Adipose tissue (tissue), 3 donors: ENCODE results near the gene OVCH2. TPM values are rescaled to one million over a fixed set of nuclear protein-coding genes. Genes with fewer than 3 reads are reported as not detected.

Experiments
- H3K27ac ChIP-seq: one replicate; pipeline ENCODE4 v1.5.1; 2013; ENCODE audit warnings: low read depth, low read length
- WGBS, 3 donors: extraction: QIAGEN DNeasy Blood & Tissue Kit; methylation state at CpG; one replicate each; pipeline ENCODE4 v1.1.7; 2013; 5-methylcytosine and 5-hydroxymethylcytosine counted together
- polyA plus RNA-seq, 3 donors: library from polyadenylated mRNA; stranded (reverse); fragments of 200-250 nt; gene quantifications; one replicate each; pipeline ENCODE4 v1.2.3, GENCODE V29; 2013
- donor health status: healthy with polysubstance abuse.
- donor health status: Bipolar disorder and iron deficiency.
- donor health status: healthy.

The OVCH2 gene
- polyA plus RNA-seq, 3 donors, result 0.06 TPM; not detected in 2

GRCh38 chr11:7651140-7651551 is 55.1 kb downstream of the OVCH2 start:
- H3K27ac ChIP-seq, result no peak overlapping the region

DNA sequence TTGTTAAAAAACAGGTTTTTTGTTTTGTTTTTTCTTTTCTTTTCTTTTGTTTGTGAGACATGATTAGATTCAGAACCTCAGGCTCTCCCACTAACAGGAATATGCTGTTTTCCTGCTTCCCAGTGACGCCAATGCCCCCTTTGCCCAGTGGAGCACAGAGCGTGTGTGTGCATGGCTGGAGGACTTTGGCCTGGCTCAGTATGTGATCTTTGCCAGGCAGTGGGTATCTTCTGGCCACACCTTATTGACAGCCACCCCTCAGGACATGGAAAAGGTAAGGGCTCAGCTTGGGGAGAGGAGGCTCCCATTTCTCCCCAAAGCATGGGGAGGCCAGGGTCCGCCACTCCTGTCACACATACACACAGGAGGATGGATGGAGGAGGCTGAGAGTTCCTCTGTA is 58.0 kb downstream of the OVCH2 start:
- WGBS, 3 donors, result 88 to 92% (median 92%) methylated on average over 3 of the region's 3 CpGs
- no peak overlapping the region for H3K27ac ChIP-seq

More at GRCh38 chr11:7651140-7651551, 55.1 kb downstream of the OVCH2 start:
- WGBS, 3 donors, result 44 to 53% (median 45%) methylated on average over 5 of the region's 5 CpGs

DNA sequence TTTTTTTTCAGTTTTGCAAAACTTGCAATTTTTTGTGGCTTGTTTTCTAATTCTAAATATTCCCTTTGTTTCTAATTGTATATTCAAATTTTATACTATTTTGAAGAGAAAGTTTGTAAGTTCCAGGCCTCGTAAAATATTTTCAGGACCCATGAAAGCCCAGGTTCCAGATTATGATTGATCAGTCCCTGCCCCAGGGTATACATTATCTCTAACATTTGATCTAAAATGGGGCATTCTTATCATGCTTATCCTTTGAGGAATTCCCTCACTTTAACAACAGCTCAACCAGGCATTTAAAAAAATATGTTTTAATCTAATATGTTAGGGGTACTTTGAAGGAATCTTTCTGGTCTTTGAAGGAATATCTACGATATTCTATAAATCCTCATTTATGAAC is 59.4 kb downstream of the OVCH2 start:
- WGBS, 3 donors, result 90 to 95% (median 93%) methylated on average over 2 of the region's 2 CpGs
- no peak overlapping the region for H3K27ac ChIP-seq

- H3K27ac ChIP-seq, result no peak overlapping the region
- WGBS, 3 donors, result 88 to 94% (median 94%) methylated on average over 3 of the region's 3 CpGs
Measured at GRCh38 chr11:7645206-7645605, 61.1 kb downstream of the OVCH2 start.

- WGBS, 3 donors, result 88 to 89% (median 88%) methylated on average over 4 of the region's 4 CpGs
- no peak overlapping the region for H3K27ac ChIP-seq
Measured at GRCh38 chr11:7643314-7643713, 63.0 kb downstream of the OVCH2 start.

- WGBS, 3 donors, result 58 to 63% (median 60%) methylated on average over 4 of the region's 4 CpGs
- H3K27ac ChIP-seq, result no peak overlapping the region
Measured at GRCh38 chr11:7642747-7643146, 63.5 kb downstream of the OVCH2 start.

- no peak overlapping the region for H3K27ac ChIP-seq
- WGBS, 3 donors, result 89 to 93% (median 90%) methylated on average over 6 of the region's 6 CpGs
Measured at GRCh38 chr11:7640816-7641215, 65.5 kb downstream of the OVCH2 start.

- WGBS, 3 donors, result 52 to 78% (median 72%) methylated on average over 5 of the region's 5 CpGs
- H3K27ac ChIP-seq, result no peak overlapping the region
Measured at GRCh38 chr11:7639643-7640025, 66.6 kb downstream of the OVCH2 start.

Other genes with a start within 250 kb of the OVCH2 start
- gene OLFML1, start 221.0 kb downstream of the OVCH2 start, polyA plus RNA-seq, result 10 to 100 TPM in 1 of 3 donors, 1 to 10 TPM in 1, under 1 TPM in 1; 0.99 to 12.3 (median 4.7) TPM
- 10 to 100 TPM in 1 of 3 donors, 1 to 10 TPM in 2; 5.5 to 22.6 (median 8.1) TPM for gene PPFIBP2, start 192.5 kb downstream of the OVCH2 start, polyA plus RNA-seq
- gene CYB5R2, start 33.0 kb downstream of the OVCH2 start, polyA plus RNA-seq, result 10 to 100 TPM in 2 of 3 donors, 1 to 10 TPM in 1; 3.0 to 17.9 (median 10.4) TPM
- not detected for gene OR5P2, start 90.5 kb upstream of the OVCH2 start, polyA plus RNA-seq
- gene OR5P3, start 124.4 kb upstream of the OVCH2 start, polyA plus RNA-seq, result not detected
- not detected for gene OR10A6, start 224.8 kb upstream of the OVCH2 start, polyA plus RNA-seq
- not detected for gene OR10A3, start 235.2 kb upstream of the OVCH2 start, polyA plus RNA-seq